Fibroblast of pulmonary artery (primary cell): ENCODE results near the gene CSF2.

ENCODE experiments used
- DNase-seq: peaks from one replicate; pipeline ENCODE4 v3.0.0-alpha.2; 2010; ENCODE audit warnings: low read depth
- H3K4me3 ChIP-seq: replicated peaks from 2 replicates; pipeline ENCODE4 v1.5.1; 2011; ENCODE audit warnings: low read depth, mild to moderate bottlenecking, control low read depth, low read length, moderate library complexity
- TF ChIP-seq, protein P1 (sequence below): IDR thresholded peaks from 2 replicates; pipeline ENCODE4 v1.5.1; 2011; ENCODE audit warnings: mild to moderate bottlenecking, control low read depth, low read length, inconsistent platforms; ENCODE audit errors: missing control alignments

The CSF2 gene

DNA sequence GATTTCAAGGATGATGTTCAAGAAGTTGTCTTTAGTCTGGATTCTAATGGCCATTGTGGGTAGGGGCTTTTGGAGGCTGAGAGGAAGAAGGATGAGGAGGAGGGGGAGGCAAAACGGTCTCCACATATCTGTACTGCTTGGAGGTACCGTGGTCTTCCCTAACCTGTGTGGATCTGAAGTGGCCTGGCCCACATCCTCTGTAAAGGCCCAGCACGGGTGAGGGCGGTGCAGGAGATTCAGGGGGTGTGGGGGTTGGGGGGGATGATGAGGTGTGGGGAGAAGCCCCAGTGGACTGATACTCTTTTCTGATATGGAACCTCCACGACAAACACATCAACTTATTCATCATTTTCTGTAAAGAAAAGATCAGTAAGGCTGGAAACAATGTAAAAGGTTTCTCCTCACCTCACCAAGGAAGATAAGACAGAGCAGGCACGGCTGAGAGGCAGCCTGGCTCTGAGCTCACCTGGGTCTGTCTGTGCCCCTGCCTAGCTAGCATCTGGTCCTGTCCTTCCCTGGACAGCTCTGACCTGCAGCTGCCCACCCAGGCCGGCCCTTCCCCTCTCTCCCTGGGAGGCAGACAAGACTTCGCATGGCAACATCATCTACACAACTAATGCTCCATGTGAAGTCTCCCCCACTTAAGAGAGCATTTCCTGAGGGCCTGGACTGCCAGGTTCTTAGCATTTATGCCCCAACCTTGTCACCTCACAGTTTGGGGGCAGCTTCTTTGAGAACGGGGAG, 18.7 kb upstream of the CSF2 start:
- DNase-seq: no peak
- TF ChIP-seq, protein P1, sequence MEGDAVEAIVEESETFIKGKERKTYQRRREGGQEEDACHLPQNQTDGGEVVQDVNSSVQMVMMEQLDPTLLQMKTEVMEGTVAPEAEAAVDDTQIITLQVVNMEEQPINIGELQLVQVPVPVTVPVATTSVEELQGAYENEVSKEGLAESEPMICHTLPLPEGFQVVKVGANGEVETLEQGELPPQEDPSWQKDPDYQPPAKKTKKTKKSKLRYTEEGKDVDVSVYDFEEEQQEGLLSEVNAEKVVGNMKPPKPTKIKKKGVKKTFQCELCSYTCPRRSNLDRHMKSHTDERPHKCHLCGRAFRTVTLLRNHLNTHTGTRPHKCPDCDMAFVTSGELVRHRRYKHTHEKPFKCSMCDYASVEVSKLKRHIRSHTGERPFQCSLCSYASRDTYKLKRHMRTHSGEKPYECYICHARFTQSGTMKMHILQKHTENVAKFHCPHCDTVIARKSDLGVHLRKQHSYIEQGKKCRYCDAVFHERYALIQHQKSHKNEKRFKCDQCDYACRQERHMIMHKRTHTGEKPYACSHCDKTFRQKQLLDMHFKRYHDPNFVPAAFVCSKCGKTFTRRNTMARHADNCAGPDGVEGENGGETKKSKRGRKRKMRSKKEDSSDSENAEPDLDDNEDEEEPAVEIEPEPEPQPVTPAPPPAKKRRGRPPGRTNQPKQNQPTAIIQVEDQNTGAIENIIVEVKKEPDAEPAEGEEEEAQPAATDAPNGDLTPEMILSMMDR: no peak
- H3K4me3 ChIP-seq: no peak overlapping the region

DNA sequence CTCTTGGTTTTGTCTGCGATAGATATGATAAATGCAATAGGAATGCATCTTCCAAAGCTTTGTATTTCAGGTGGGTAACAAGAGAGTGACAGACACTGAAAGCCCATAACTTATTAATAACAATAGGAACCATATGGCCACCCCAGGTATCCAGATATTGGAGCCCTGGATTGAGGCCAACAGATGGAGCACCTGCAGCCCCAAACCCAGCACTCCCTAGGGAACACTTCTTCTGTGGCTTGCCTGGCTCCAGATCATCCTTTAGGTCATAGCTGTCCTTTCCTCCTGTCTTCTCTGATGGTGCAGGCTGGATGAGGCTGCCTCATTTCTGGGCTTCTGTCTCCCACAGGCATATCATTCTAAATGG, 18.2 kb upstream of the CSF2 start:
- no peak for DNase-seq
- H3K4me3 ChIP-seq: no peak overlapping the region
- TF ChIP-seq, protein P1: no peak

DNA sequence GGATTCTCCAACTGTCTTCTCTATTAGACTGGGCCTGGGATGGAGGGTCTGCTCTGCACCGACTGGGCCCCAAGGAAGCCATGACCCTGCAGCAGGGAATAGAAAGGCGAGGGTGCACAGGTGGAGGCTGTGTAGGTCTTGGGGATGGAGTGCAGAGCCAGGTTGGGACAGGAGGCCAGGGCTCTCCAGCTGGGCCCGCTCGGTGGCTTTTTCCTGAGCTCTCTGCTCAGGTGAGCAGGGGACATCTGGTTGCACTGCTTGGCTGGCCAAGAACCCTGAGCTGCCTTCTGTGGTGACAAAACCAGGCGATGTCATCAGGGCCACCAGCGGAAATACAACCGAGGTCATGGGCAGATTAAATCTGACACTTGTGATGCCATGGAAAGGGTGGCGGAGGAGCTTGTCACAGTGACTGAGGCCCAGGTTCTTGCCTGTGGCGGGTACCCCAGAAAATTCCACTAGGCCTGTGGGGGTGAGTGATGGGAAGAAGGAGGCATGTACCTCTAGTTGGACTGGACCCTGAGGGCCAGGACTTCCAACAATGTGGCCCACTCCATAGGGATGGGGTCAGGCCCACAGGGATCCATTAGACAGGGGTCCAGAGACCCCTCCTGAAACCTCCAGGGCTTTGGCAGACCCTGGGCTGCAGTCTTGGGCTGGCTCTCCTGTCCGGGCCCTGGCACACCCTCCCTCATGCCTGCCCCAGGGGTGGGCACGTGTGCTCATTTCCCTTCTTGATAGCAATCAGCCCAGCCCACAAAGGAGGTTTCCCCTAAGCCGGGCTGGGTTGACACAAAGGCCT, 17.6 kb upstream of the CSF2 start:
- no peak for DNase-seq
- TF ChIP-seq, protein P1: no peak
- H3K4me3 ChIP-seq: no peak overlapping the region

DNA sequence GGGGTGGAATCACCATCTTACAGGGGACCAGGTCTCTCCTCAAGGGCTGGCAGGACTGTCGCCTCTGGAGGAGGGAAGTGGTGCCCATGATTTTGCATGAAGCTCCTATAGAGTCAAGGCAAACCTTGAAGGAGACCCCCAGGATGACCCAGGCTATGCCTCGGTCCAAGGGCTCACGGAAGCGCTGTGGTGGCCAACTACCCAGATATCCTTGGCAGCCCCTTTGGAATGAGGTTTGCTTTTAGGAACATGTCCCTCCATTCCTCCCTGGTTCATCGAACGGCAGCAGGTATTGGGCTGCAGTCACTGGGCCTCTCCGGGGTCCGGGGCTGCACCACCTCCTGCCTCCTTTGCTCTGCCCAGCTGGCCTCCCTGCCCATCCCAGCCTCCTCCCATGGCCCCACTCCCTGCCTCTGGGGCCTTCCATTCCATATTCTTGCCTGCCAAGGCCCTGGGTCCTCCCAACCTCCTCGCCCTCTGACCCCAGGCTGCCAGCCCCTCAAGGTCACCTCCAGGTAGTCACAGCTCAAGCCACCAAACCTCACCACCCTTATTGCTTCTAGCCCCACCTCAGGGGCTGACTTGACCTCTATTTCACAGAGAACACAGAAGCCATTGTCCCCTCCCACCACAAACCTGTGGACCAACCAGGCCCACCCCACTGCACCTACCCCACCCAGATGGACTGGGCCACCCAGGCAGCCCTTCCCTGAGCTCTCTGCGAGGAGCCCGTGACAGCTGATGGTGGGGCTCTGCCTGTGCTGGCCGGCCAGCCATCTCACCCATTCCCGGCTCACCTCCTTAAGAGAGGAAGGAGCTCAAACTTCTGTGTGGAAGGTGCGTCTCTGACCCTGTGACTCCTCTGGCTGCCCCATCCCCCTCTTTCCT, 16.7 kb upstream of the CSF2 start:
- TF ChIP-seq, protein P1: no peak
- no peak overlapping the region for H3K4me3 ChIP-seq
- DNase-seq: no peak

DNA sequence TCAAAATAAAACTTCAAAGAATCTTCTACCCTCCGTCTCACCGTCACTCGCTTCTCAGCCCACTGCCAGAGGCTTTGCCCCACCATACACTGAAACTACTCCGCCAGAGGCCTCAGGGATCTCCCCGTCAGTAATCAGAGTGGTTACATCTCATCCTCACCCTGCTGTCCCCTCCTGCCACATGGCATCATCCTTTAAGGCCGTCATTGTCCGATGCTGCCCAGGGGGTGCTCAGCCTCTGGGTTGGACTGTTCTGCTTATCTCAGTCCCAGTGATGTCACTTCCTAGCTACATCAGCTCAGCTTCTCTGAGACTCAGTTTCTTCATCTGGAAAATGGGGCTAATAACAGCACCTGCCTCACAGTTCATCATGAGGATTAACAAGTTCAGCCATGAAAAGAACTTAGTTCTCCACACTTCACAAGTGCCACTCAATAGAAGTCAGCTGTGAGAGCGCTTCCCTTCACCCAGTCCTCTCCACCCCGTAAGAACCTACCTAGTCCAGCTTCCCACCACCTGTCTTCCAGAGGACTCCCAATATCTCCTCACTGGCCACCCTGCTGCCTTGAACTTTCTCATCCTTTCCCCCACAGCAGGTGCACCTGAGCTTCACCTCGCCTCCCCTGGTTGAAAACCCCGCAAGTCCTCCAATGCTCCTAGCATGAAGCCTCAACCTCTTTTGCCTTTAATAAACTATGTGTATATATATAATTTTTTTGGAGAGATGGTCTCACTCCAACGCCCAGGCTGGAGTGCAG, 15.9 kb upstream of the CSF2 start:
- TF ChIP-seq, protein P1: no peak
- DNase-seq: no peak
- H3K4me3 ChIP-seq: no peak overlapping the region

DNA sequence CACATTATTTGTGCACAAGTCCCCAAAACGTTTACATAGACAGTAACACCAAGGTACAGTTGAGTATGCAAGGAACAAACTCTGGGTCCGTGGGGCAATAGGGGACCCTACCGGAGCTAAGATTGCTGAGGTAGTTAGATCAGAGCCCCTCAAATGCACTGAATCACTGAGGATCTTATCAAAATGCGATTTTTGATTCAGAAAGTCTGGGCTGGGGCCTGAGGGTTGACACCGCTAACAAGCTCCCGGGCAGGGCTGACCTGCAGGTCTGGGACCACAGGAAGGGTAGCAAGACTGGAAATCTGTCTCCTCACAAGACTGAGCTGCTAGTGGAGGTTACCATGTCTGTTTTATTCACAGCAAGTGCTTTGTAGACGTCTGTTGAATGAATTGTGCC, 14.9 kb upstream of the CSF2 start:
- H3K4me3 ChIP-seq: no peak overlapping the region
- TF ChIP-seq, protein P1: no peak
- no peak for DNase-seq
